Lower leg skin (tissue), 3 donors: ENCODE measurements around the gene BPIFA2.

Experiments
- CTCF ChIP-seq, 3 donors: fragments of 450-650 bp; IDR thresholded peaks; one replicate each; pipeline ENCODE4 v1.5.1; 2016; ENCODE audit warnings: antibody characterized with exemption in 3 of 3, mild to moderate bottlenecking in 3 of 3, moderate library complexity in 2 of 3
- POLR2A ChIP-seq, 2 donors: fragments of 450-650 bp; IDR thresholded peaks; one replicate each; pipeline ENCODE4 v1.6.1; 2016 to 2017; ENCODE audit warnings: antibody characterized with exemption in 2 of 2, mild to moderate bottlenecking in 1 of 2, moderate library complexity in 1 of 2

GRCh38 chr20:33165416-33166055, 2.4 kb upstream of the BPIFA2 start:
- TF ChIP-seq POLR2A (IDR thresholded peaks at IDR 0.05): no peak
- TF ChIP-seq CTCF (IDR thresholded peaks at IDR 0.05): no peak
